ENCODE data around the gene TMOD1.
"Not testable (repeated sequence)": the region's sequence is repeated elsewhere in the genome, so short reads cannot be mapped to it uniquely, and the experiment has no call there.

The TMOD1 gene

GRCh38 chr9:97562542-97562941 is 61.1 kb downstream of the TMOD1 start:
- in situ Hi-C loops (cut with HindIII; ENCODE audit: low sequenced_read_pairs), result no loop called here

GRCh38 chr9:97563458-97564135 is 62.1 kb downstream of the TMOD1 start:
- in situ Hi-C loops (cut with HindIII; ENCODE audit: low sequenced_read_pairs), result no loop called here

GRCh38 chr9:97564291-97565175 is 63.1 kb downstream of the TMOD1 start:
- in situ Hi-C loops (cut with HindIII; ENCODE audit: low sequenced_read_pairs), result no loop called here

GRCh38 chr9:97565262-97565661 is 63.8 kb downstream of the TMOD1 start:
- in situ Hi-C loops (cut with HindIII; ENCODE audit: low sequenced_read_pairs), result no loop called here

- in situ Hi-C loops (cut with HindIII; ENCODE audit: low sequenced_read_pairs), result no loop called here
These were observed 65.9 kb downstream of the TMOD1 start for GRCh38 chr9:97567182-97567893.

GRCh38 chr9:97567894-97568202 is 66.4 kb downstream of the TMOD1 start:
- in situ Hi-C loops (cut with HindIII; ENCODE audit: low sequenced_read_pairs), result no loop called here

GRCh38 chr9:97568461-97569275 is 67.2 kb downstream of the TMOD1 start:
- in situ Hi-C loops (cut with HindIII; ENCODE audit: low sequenced_read_pairs), result no loop called here

GRCh38 chr9:97570899-97571298 is 69.4 kb downstream of the TMOD1 start:
- in situ Hi-C loops (cut with HindIII; ENCODE audit: low sequenced_read_pairs), result no loop called here

- in situ Hi-C loops (cut with HindIII; ENCODE audit: low sequenced_read_pairs), result no loop called here
These were observed 70.2 kb downstream of the TMOD1 start for GRCh38 chr9:97571664-97572063.

GRCh38 chr9:97572196-97572891 is 70.9 kb downstream of the TMOD1 start:
- in situ Hi-C loops (cut with HindIII; ENCODE audit: low sequenced_read_pairs), result no loop called here

- in situ Hi-C loops (cut with HindIII; ENCODE audit: low sequenced_read_pairs), result no loop called here
These were observed 71.5 kb downstream of the TMOD1 start for GRCh38 chr9:97572892-97573365.

GRCh38 chr9:97573482-97574073 is 72.1 kb downstream of the TMOD1 start:
- in situ Hi-C loops (cut with HindIII; ENCODE audit: low sequenced_read_pairs), result no loop called here

GRCh38 chr9:97574101-97574571 is 72.7 kb downstream of the TMOD1 start:
- in situ Hi-C loops (cut with HindIII; ENCODE audit: low sequenced_read_pairs), result not testable (repeated sequence)

GRCh38 chr9:97574921-97575672 is 73.6 kb downstream of the TMOD1 start:
- in situ Hi-C loops (cut with HindIII; ENCODE audit: low sequenced_read_pairs), result loop anchor here (25.0 kb wide), 1 partner anchor 88 kb away; no protein-coding TSS in a partner anchor

- in situ Hi-C loops (cut with HindIII; ENCODE audit: low sequenced_read_pairs), result loop anchor here (25.0 kb wide), 1 partner anchor 88 kb away; no protein-coding TSS in a partner anchor
These were observed 74.3 kb downstream of the TMOD1 start for GRCh38 chr9:97575673-97576200.

GRCh38 chr9:97577051-97577450 is 75.6 kb downstream of the TMOD1 start:
- in situ Hi-C loops (cut with HindIII; ENCODE audit: low sequenced_read_pairs), result loop anchor here (25.0 kb wide), 1 partner anchor 90 kb away; no protein-coding TSS in a partner anchor

GRCh38 chr9:97578846-97579245 is 77.4 kb downstream of the TMOD1 start:
- in situ Hi-C loops (cut with HindIII; ENCODE audit: low sequenced_read_pairs), result loop anchor here (25.0 kb wide), 1 partner anchor 92 kb away; no protein-coding TSS in a partner anchor

GRCh38 chr9:97579914-97580313 is 78.4 kb downstream of the TMOD1 start:
- in situ Hi-C loops (cut with HindIII; ENCODE audit: low sequenced_read_pairs), result loop anchor here (25.0 kb wide), 1 partner anchor 93 kb away; no protein-coding TSS in a partner anchor
